OCI-LY7 (cell line): ENCODE data around the gene TNP2. TPM values are rescaled to one million over a fixed set of nuclear protein-coding genes. Genes with fewer than 3 reads are reported as not detected.

ENCODE experiments used
- BruUV-seq: library from RNA; stranded (reverse); fragments of 400-500 nt; replicated peaks from 2 replicates; lab custom pipeline; 2021; lab: Mats Ljungman, UMichigan
- CTCF ChIA-PET: fragments of 300-600 bp; sonication (Branson Sonifier 250); formaldehyde crosslinking; loops from one replicate; lab custom pipeline; 2022; ENCODE audit warnings: antibody characterized with exemption; ENCODE audit not compliant: unreplicated experiment; lab: Charles Lee
- POLR2A ChIA-PET: fragments of 300-600 bp; sonication (Branson Sonifier 250); formaldehyde crosslinking; loops from one replicate; lab custom pipeline; 2022; ENCODE audit warnings: antibody characterized with exemption; lab: Charles Lee
- DNase-seq: peaks from one replicate; pipeline ENCODE4 v3.0.0-alpha.2; 2015; ENCODE audit warnings: low spot score
- H2AFZ ChIP-seq: fragments of 200-600 bp; sonication (generic), shearing (Covaris generic); 2 replicates; pipeline ENCODE4 v1.6.1; 2014; ENCODE audit warnings: mild to moderate bottlenecking, antibody characterized with exemption, low read length, moderate library complexity
- H3K27ac ChIP-seq: fragments of 200-600 bp; sonication (generic); 2 replicates; pipeline ENCODE4 v1.5.1; 2014; ENCODE audit warnings: mixed run types, low read depth, mild to moderate bottlenecking, moderate library complexity, low read length, inconsistent platforms; ENCODE audit not compliant: poor library complexity, severe bottlenecking
- H3K36me3 ChIP-seq: fragments of 200-600 bp; sonication (generic); 2 replicates; pipeline ENCODE4 v1.6.1; 2014; ENCODE audit warnings: mild to moderate bottlenecking, antibody characterized with exemption, low read length, moderate library complexity, mixed read lengths; ENCODE audit not compliant: insufficient read depth
- H3K4me1 ChIP-seq: fragments of 200-600 bp; sonication (generic); 2 replicates; pipeline ENCODE4 v1.5.1; 2014; ENCODE audit warnings: mild to moderate bottlenecking, low read length; ENCODE audit not compliant: insufficient read depth, poor library complexity, severe bottlenecking
- H3K4me2 ChIP-seq: fragments of 200-600 bp; sonication (generic); 2 replicates; pipeline ENCODE4 v1.6.1; 2014; ENCODE audit warnings: mild to moderate bottlenecking, low read length
- H3K4me3 ChIP-seq: fragments of 200-600 bp; sonication (generic); 2 replicates; pipeline ENCODE4 v1.5.1; 2014; ENCODE audit warnings: mild to moderate bottlenecking, low read depth, low read length; ENCODE audit not compliant: poor library complexity, severe bottlenecking
- H3K79me2 ChIP-seq: fragments of 200-600 bp; sonication (generic); 2 replicates; pipeline ENCODE4 v1.6.1; 2016; ENCODE audit warnings: low read depth, mild to moderate bottlenecking, low read length, moderate library complexity, mixed read lengths; ENCODE audit not compliant: insufficient read depth
- H3K9me2 ChIP-seq: fragments of 200-600 bp; sonication (generic); 2 replicates; pipeline ENCODE4 v1.6.1; 2016; ENCODE audit warnings: mild to moderate bottlenecking, low read length, mixed read lengths; ENCODE audit not compliant: insufficient read depth
- H3K9me3 ChIP-seq: fragments of 200-600 bp; sonication (generic); 2 replicates; pipeline ENCODE4 v1.6.1; 2014; ENCODE audit warnings: mild to moderate bottlenecking, mixed run types, low read length, mixed read lengths
- H4K20me1 ChIP-seq: fragments of 200-600 bp; sonication (generic); 2 replicates; pipeline ENCODE4 v1.6.1; 2014; ENCODE audit warnings: mild to moderate bottlenecking, antibody characterized with exemption, low read length, moderate library complexity, mixed read lengths; ENCODE audit not compliant: insufficient read depth
- EZH2phosphoT487 ChIP-seq: fragments of 200-600 bp; sonication (generic); IDR thresholded peaks from 2 replicates; pipeline ENCODE4 v1.6.1; 2018; ENCODE audit warnings: low read depth, borderline replicate concordance, mild to moderate bottlenecking, mixed run types, antibody characterized with exemption, low read length, moderate library complexity, mixed read lengths
- intact Hi-C: fragments of 100-400 bp; cut with micrococcal nuclease; formaldehyde crosslinking; loops from one replicate; pipeline ENCODE4 v1.10.0; 2022; ENCODE audit not compliant: unreplicated experiment
- total RNA-seq, 2 experiments: library from RNA; depleted of rRNA in 1 of 2; stranded (reverse); fragments of >200 nt in 1 of 2; shearing (Covaris generic) in 1 of 2; gene quantifications; 2 replicates each; pipeline ENCODE4 v1.2.3, GENCODE V29; 2014 to 2022
- TF ChIP-seq, protein P1 (sequence below): fragments of 200-600 bp; sonication (generic); conservative IDR thresholded peaks from 2 replicates; pipeline ENCODE4 v1.5.1; 2014; ENCODE audit warnings: mild to moderate bottlenecking, antibody characterized with exemption, low read length, moderate library complexity, mixed read lengths

Gene TNP2
- total RNA-seq, 2 experiments from 2014 or later = not detected

DNA sequence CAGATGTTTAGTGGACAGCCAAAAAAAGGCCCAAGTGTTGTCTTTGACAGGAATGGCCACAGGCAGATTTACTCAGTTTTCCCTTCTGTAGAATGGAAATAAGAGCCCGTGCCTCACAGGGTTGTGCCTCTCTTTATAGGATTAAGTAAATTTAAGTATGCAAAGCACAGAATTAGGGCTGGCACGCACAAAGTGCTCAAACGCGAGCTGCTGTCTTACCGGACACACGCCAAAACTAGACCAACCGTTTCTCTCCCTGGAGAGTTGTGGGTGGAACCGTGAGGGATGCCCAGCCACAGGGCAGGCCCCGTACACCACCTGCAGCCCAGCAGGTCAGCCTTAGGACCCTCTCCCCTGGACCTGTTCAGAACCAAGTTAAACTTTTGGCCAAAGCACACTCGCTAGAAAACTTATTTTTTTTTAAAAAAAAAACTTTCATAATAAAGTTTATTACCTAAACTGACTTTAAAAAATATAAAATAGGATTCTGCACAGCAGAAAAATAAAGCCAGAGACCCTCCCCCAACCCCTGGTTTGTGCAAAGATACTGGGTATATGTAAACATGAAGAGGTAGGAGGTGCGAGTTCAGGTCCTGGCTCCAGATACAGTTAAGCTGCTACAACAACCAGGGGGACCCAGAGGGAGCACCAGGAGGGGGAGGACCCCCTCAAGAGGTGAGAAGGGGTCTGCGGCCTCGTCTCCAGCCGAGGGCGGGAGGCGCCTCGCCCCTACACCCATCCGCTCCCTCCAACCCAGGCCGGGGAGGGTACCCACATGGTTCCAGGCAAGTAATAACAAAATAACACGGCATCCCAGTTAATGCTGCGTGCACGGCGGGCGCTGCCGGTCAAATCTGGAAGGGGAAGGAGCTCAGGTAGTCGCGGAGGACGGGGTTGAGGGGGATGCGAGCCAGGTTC is 14.9 kb downstream of the TNP2 start:
- Histone ChIP-seq H3K4me2 (peak overlapping the region; percentile 95), H2AFZ (no peak overlapping the region), H3K9me3 (no peaks in the 10 kb centered on the region), H4K20me1 (peaks cover 25% of the 10 kb centered on the region), H3K4me1 (peaks cover 52% of the 10 kb centered on the region), H3K4me3 (peak overlapping the region; percentile 95), H3K27ac (peak overlapping the region; percentile 61), H3K79me2 (peaks cover 34% of the 10 kb centered on the region), H3K36me3 (peaks cover 46% of the 10 kb centered on the region), H3K9me2 (no peaks in the 10 kb centered on the region)
- TF ChIP-seq, protein P1, sequence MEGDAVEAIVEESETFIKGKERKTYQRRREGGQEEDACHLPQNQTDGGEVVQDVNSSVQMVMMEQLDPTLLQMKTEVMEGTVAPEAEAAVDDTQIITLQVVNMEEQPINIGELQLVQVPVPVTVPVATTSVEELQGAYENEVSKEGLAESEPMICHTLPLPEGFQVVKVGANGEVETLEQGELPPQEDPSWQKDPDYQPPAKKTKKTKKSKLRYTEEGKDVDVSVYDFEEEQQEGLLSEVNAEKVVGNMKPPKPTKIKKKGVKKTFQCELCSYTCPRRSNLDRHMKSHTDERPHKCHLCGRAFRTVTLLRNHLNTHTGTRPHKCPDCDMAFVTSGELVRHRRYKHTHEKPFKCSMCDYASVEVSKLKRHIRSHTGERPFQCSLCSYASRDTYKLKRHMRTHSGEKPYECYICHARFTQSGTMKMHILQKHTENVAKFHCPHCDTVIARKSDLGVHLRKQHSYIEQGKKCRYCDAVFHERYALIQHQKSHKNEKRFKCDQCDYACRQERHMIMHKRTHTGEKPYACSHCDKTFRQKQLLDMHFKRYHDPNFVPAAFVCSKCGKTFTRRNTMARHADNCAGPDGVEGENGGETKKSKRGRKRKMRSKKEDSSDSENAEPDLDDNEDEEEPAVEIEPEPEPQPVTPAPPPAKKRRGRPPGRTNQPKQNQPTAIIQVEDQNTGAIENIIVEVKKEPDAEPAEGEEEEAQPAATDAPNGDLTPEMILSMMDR = peak; percentile 51
- TF ChIP-seq EZH2phosphoT487 = no peak
- DNase-seq = peak; percentile 75
- CTCF ChIA-PET = interaction anchor here (0.6 to 2.0 kb wide), 7 partner anchors 18 to 178 kb away, joined by 3 to 19 read pairs (median 7); no protein-coding TSS in a partner anchor
- POLR2A ChIA-PET = interaction anchor here (0.7 to 3.2 kb wide), 9 partner anchors 38 to 290 kb away, joined by 3 to 18 read pairs (median 5); no protein-coding TSS in a partner anchor
- intact Hi-C loops = loop anchor here (1.0 to 5.0 kb wide), 2 partner anchors 157 to 290 kb away; no protein-coding TSS in a partner anchor
- TSS peak; percentile 71 for BruUV-seq

DNA sequence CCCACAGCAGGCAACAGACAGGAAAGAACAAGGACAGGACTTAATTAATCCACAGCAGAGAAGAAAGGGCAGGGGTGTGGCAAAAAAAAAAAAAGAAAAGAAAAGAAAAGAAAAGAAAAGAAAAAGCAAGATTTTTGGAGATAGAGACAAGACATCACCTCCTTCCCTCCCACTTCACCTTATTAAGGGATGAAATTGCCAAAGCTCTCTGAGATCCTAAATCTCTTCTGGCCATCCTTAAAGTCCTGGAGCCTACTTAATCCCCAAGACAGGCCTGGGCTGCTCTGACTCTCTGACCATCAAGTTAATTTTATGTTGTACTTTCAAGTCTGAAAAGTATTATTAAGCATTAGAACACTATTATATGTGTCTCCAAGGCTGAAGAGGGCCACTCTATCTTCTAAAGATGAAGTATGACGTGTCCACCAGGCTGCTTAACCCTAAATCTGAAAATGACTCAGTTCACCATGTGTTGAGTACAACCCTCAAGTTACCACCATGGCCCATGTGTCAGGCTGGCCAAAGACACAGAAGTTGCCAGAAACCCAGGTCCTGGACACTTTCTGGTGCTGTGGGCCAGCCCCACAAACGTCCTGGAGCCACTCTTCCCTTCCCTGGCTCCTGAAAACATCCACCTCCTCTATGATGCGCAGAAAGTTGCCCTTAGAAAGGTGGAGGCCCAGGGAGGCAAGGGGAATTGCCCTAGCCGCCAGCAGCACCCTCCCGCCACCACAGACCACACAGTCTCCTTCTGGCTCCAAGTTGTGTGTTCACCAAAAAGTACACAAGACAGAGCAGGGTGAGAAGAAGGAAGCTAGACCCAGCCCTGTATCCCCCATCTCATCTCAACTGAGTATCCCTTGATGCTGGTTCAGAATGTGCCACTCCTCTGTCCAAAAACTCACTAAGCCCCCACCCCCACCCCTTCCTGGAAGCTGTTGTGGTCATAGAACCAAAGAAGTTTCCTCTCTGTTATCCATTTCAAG is 15.8 kb downstream of the TNP2 start:
- H4K20me1 ChIP-seq = peaks cover 25% of the 10 kb centered on the region
- ChIA-PET CTCF (no interaction called here), POLR2A (interaction anchor here (0.7 to 3.2 kb wide), 2 partner anchors 59 to 294 kb away, joined by 4 to 18 read pairs; no protein-coding TSS in a partner anchor)
- peak overlapping the region; percentile 95 for H3K4me3 ChIP-seq
- H3K4me2 ChIP-seq = peak overlapping the region; percentile 95
- H3K36me3 ChIP-seq = peaks cover 46% of the 10 kb centered on the region
- TF ChIP-seq, protein P1 = no peak
- no peak for TF ChIP-seq EZH2phosphoT487
- no peak overlapping the region for H2AFZ ChIP-seq
- no peaks in the 10 kb centered on the region for H3K9me3 ChIP-seq
- no peaks in the 10 kb centered on the region for H3K9me2 ChIP-seq
- intact Hi-C loops = loop anchor here (5.0 kb wide), 1 partner anchor 156 kb away; no protein-coding TSS in a partner anchor
- BruUV-seq = no TSS peak
- peak; percentile 35 for DNase-seq
- peaks cover 45% of the 10 kb centered on the region for H3K4me1 ChIP-seq
- H3K79me2 ChIP-seq = peaks cover 34% of the 10 kb centered on the region
- H3K27ac ChIP-seq = peak overlapping the region; percentile 61
